GM10248 (cell line): ENCODE data around the gene DRAM1.

ENCODE experiments used
- CTCF ChIA-PET: fragments of 300-600 bp; sonication (Branson Sonifier 250); formaldehyde crosslinking; extraction: SDS; loops from one replicate; lab custom pipeline; 2021; ENCODE audit warnings: antibody characterized with exemption; lab: Yijun Ruan, JAX
- POLR2A ChIA-PET: fragments of 350-650 bp; sonication (Branson Sonifier 250); formaldehyde crosslinking; extraction: SDS; loops from one replicate; lab custom pipeline; 2020; ENCODE audit warnings: antibody characterized with exemption; lab: Yijun Ruan, JAX
- DNase-seq: peaks from one replicate; pipeline ENCODE4 v3.0.0; 2012; ENCODE audit errors: extremely low spot score
- CTCF ChIP-seq: IDR thresholded peaks from 2 replicates; pipeline ENCODE4 v1.5.1; 2012; ENCODE audit warnings: mild to moderate bottlenecking, low read depth; ENCODE audit errors: extremely low read depth, missing control alignments, control extremely low read depth

Gene DRAM1

DNA sequence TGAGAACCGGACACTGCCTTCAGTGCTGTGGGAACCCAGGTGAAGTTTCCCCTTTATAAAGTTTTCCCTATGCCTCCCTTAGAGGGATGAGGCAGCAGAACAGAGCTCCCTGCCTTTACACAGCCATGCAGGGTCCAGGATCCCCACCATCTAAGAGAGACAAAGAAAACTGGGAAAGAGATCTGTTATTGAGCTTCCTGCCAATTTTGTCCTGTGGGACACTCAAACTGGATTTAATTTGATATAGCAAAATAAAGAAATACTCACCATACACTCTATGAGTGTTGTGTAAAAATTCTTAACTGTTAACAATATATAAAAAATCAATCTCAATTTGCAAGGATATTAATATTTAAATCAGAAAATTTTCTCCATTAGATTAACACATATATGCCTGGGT is 69.9 kb downstream of the DRAM1 start:
- TF ChIP-seq CTCF, result no peak
- DNase-seq, result no peak
- POLR2A ChIA-PET, result no interaction called here
- CTCF ChIA-PET, result interaction anchor here (0.8 to 1.7 kb wide), 3 partner anchors 28 to 107 kb away, joined by 3 read pairs; no protein-coding TSS in a partner anchor

DNA sequence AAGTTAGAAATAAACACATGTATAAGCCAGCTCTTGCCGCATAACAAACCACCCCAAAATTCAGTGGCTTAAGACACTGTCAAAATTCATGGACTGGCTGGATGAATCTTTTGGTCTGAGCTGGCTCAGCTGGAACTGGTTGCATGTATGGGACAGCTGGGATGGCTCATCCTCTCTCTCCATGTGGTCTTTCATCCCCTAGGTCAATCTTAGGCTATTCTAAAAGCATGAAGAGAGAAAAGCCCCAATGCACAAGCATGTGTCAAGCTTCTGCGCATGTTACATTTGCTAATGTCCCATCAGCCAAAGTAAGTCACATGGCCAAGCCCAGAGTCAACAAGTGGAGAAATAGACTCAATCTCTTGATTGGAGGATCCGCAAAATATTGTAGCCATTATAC is 71.0 kb downstream of the DRAM1 start:
- ChIA-PET POLR2A (interaction anchor here (1.0 kb wide), 1 partner anchor 16 kb away, joined by 4 read pairs; no protein-coding TSS in a partner anchor), CTCF (interaction anchor here (0.8 to 1.7 kb wide), 6 partner anchors 13 to 108 kb away, joined by 3 read pairs; no protein-coding TSS in a partner anchor)
- DNase-seq, result no peak
- TF ChIP-seq CTCF, result no peak

DNA sequence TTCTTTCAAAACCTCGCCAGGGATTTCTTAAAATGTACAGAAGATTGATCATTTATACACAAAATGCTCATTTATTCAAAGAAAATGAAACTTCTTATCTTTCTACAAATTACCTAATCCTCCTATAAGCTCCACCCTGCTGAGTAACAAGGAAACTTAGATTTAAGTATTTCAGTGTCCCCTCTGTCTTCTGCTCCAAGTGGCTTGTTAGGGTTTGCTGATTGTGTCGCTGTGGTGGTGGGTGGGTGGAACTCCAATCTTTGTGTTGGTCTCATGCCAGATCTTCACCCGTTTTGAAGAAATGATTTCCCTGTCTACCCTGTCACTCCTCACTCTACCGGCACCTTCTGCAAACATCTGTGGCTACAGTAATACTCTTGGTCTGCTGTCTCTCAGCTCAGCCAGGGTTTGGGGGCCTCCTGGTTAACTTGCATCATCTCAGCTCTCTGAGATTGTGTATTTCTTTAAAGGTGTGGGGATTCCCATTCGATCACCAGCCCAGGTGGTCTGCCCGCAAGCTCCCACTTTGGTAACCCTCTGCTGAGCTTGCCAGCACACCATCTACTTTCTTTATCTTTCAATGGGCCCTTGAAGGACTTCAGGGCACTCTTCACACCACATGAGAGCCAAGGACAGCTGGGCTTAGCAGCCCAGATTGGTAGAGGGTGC is 73.8 kb downstream of the DRAM1 start:
- no peak for TF ChIP-seq CTCF
- ChIA-PET CTCF (interaction anchor here (0.6 to 2.4 kb wide), 11 partner anchors 8 to 788 kb away, joined by 3 to 7 read pairs (median 3); no protein-coding TSS in a partner anchor), POLR2A (no interaction called here)
- DNase-seq, result no peak

DNA sequence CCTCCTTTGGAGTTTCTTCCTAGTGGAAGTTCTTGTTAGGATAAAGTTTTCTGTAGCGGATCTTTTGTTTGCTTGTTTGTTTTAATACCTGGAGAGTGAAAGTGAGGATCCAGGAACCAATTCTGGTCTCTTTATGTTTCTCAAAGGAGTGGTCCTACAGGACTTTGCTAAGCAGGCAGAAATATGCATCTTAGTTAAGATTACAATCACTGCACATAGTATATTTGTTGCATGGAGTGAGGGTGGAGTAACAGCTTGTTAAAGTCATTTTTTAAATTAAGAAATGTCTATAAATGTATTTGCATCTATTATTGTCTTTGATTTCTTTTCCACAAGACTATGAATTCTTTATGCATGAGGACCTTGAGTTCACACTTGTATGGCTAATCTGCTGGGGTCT is 76.7 kb downstream of the DRAM1 start:
- DNase-seq, result no peak
- CTCF ChIA-PET, result interaction anchor here (1.8 to 2.5 kb wide), 2 partner anchors 9 to 14 kb away, joined by 4 to 7 read pairs; no protein-coding TSS in a partner anchor
- POLR2A ChIA-PET, result no interaction called here
- no peak for TF ChIP-seq CTCF

DNA sequence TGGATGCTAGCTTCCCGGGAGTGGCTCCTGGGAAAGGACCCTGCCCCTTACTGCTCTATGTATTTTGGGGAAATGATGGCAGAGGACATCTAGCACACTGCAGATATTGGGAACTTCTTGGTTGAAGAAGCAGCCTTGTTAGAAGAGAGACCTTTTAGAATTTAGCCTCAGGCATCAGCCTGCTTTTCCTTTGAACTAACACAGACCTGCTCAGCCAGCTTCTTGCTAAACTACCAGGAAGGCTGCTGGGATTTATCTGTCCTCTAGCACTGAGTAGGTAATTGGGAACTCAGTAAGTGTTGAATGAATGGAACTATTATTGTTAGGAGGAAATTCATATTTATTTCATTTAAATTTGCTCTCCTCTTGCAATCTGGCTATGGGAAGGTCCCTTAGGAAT is 77.3 kb downstream of the DRAM1 start:
- TF ChIP-seq CTCF, result no peak
- ChIA-PET POLR2A (interaction anchor here (1.0 to 1.1 kb wide), 2 partner anchors 11 to 12 kb away, joined by 3 to 4 read pairs; no protein-coding TSS in a partner anchor), CTCF (interaction anchor here (1.1 to 2.5 kb wide), 3 partner anchors 9 to 14 kb away, joined by 4 to 7 read pairs (median 4); no protein-coding TSS in a partner anchor)
- no peak for DNase-seq

DNA sequence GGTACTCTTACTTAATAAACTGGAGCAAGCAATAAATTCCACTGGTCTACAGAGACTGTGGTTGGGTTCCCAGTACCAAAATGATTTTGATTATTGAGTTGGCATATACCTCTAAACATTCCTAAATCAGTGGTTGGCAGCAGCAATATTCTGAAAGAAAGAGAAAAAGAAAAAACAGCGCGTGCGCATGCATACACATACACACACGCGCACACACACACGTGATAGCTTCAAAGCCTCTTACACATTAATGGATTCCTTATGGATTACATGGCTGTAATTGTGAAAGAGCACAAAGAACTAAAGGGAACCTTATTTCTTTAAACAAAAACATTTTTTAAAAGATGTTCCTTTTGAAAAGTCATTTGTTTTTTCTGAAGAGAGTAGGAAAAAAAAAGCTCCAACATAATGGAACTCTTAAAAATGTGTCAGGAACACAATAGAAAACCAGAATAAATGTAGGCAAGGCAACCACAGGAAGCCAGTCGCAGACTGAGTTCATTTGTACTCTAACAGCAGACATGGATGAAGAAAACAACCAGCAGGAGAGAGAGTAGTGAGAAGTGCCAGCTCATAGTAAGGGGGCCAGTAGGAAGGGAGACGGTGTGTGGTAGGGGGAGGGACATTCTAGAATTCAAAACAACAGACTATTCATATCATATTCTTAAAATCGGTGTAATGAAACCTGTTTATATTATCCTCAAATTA is 80.0 kb downstream of the DRAM1 start:
- ChIA-PET POLR2A (no interaction called here), CTCF (interaction anchor here (0.8 to 1.5 kb wide), 4 partner anchors 9 to 17 kb away, joined by 3 to 7 read pairs (median 3); no protein-coding TSS in a partner anchor)
- DNase-seq, result no peak
- no peak for TF ChIP-seq CTCF
